Sigmoid colon (tissue), 4 donors: ENCODE results near the gene RHOJ.
"Not testable (repeated sequence)": the region's sequence is repeated elsewhere in the genome, so short reads cannot be mapped to it uniquely, and the experiment has no call there.

Experiments used
- EP300 ChIP-seq, 4 donors: sonication (generic); formaldehyde crosslinking; IDR thresholded peaks; one replicate each; pipeline ENCODE4 v1.6.1; 2017; ENCODE audit warnings: antibody characterized with exemption in 4 of 4
- POLR2AphosphoS5 ChIP-seq, 4 donors: sonication (generic); formaldehyde crosslinking; IDR thresholded peaks; one replicate each; pipeline ENCODE4 v1.6.1; 2017; ENCODE audit warnings: antibody characterized with exemption in 4 of 4
- TF ChIP-seq, protein P1 (sequence below), 4 experiments: fragments of 450-650 bp in 3 of 4; fragments of 200-600 bp in 1 of 4; IDR thresholded peaks; one replicate each; pipeline ENCODE4 v1.5.1; 2016 to 2019; ENCODE audit warnings: antibody characterized with exemption in 4 of 4, mild to moderate bottlenecking in 3 of 4, moderate library complexity in 2 of 4

- TF ChIP-seq, protein P1, sequence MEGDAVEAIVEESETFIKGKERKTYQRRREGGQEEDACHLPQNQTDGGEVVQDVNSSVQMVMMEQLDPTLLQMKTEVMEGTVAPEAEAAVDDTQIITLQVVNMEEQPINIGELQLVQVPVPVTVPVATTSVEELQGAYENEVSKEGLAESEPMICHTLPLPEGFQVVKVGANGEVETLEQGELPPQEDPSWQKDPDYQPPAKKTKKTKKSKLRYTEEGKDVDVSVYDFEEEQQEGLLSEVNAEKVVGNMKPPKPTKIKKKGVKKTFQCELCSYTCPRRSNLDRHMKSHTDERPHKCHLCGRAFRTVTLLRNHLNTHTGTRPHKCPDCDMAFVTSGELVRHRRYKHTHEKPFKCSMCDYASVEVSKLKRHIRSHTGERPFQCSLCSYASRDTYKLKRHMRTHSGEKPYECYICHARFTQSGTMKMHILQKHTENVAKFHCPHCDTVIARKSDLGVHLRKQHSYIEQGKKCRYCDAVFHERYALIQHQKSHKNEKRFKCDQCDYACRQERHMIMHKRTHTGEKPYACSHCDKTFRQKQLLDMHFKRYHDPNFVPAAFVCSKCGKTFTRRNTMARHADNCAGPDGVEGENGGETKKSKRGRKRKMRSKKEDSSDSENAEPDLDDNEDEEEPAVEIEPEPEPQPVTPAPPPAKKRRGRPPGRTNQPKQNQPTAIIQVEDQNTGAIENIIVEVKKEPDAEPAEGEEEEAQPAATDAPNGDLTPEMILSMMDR (IDR thresholded peaks at IDR 0.05), result not testable (repeated sequence)
- not testable (repeated sequence) for TF ChIP-seq EP300, POLR2AphosphoS5 (IDR thresholded peaks at IDR 0.05)
Observed at GRCh38 chr14:63165267-63165666, 39.0 kb upstream of the RHOJ start.
